OCI-LY7 (cell line): ENCODE results near the gene ETV1.

ENCODE experiments used
- EZH2phosphoT487 ChIP-seq: fragments of 200-600 bp; sonication (generic); IDR thresholded peaks from 2 replicates; pipeline ENCODE4 v1.6.1; 2018; ENCODE audit warnings: low read depth, borderline replicate concordance, mild to moderate bottlenecking, mixed run types, antibody characterized with exemption, low read length, moderate library complexity, mixed read lengths
- TF ChIP-seq, protein P1 (sequence below): fragments of 200-600 bp; sonication (generic); conservative IDR thresholded peaks from 2 replicates; pipeline ENCODE4 v1.5.1; 2014; ENCODE audit warnings: mild to moderate bottlenecking, antibody characterized with exemption, low read length, moderate library complexity, mixed read lengths

DNA sequence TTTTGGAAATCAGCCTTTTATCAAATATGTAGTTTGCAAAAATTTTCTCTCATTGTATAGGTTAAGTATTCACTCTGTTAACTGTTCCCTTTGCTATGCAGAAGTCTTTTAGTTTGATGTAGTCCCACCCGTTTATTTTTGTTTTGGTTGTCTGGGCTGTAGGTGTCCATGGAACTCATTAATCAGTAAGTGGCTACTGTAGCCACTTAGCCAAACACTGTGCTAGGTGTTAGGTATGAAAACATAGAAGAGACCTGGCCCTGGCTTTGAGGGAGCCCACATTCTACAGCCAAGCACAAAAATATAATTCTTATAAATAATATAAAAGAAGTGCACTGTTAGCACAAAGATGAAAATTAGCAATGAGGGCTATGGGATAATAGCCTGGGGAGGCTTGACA is 133.5 kb downstream of the ETV1 start:
- TF ChIP-seq, protein P1, sequence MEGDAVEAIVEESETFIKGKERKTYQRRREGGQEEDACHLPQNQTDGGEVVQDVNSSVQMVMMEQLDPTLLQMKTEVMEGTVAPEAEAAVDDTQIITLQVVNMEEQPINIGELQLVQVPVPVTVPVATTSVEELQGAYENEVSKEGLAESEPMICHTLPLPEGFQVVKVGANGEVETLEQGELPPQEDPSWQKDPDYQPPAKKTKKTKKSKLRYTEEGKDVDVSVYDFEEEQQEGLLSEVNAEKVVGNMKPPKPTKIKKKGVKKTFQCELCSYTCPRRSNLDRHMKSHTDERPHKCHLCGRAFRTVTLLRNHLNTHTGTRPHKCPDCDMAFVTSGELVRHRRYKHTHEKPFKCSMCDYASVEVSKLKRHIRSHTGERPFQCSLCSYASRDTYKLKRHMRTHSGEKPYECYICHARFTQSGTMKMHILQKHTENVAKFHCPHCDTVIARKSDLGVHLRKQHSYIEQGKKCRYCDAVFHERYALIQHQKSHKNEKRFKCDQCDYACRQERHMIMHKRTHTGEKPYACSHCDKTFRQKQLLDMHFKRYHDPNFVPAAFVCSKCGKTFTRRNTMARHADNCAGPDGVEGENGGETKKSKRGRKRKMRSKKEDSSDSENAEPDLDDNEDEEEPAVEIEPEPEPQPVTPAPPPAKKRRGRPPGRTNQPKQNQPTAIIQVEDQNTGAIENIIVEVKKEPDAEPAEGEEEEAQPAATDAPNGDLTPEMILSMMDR = no peak
- TF ChIP-seq EZH2phosphoT487 = no peak
